Esophagus squamous epithelium (tissue), 5 donors: Measurements from ENCODE around the gene CSGALNACT2. TPM values are rescaled to one million over a fixed set of nuclear protein-coding genes. Genes with fewer than 3 reads are reported as not detected.

Source experiments
- DNase-seq: peaks from one replicate; lab custom pipeline; 2025; lab: John Stamatoyannopoulos, UW
- H3K27ac ChIP-seq, 4 donors: fragments of 200-600 bp; sonication (generic); one replicate each; pipeline ENCODE4 v1.5.1; 2016 to 2019; ENCODE audit warnings: mild to moderate bottlenecking in 1 of 4
- H3K27me3 ChIP-seq, 4 donors: fragments of 200-600 bp; sonication (generic); 1 replicate in 3 of 4; 2 replicates in 1 of 4; pipeline versions ENCODE4 v1.5.1 to v1.6.0; 2017 to 2021; ENCODE audit warnings: antibody characterized with exemption in 1 of 4
- H3K36me3 ChIP-seq, 3 donors: fragments of 200-600 bp; sonication (generic); one replicate each; pipeline ENCODE4 v1.5.1; 2016 to 2019
- H3K4me1 ChIP-seq, 3 donors: fragments of 200-600 bp; sonication (generic); one replicate each; pipeline ENCODE4 v1.5.1; 2017 to 2019
- H3K4me3 ChIP-seq, 4 donors: fragments of 200-600 bp; sonication (generic); 1 replicate in 3 of 4; 2 replicates in 1 of 4; pipeline ENCODE4 v1.5.1; 2016 to 2019; ENCODE audit warnings: mild to moderate bottlenecking in 2 of 4, moderate library complexity in 1 of 4
- H3K9me3 ChIP-seq, 3 donors: fragments of 200-600 bp; sonication (generic); one replicate each; pipeline ENCODE4 v1.5.1; 2016 to 2019
- POLR2A ChIP-seq, 4 donors: fragments of 450-650 bp; IDR thresholded peaks; one replicate each; pipeline ENCODE4 v1.6.1; 2017; ENCODE audit warnings: antibody characterized with exemption in 4 of 4, mild to moderate bottlenecking in 4 of 4, moderate library complexity in 3 of 4
- WGBS, 2 donors: methylation state at CpG; one replicate each; pipeline ENCODE4 v1.1.5; 2018; 5-methylcytosine and 5-hydroxymethylcytosine counted together
- intact Hi-C: fragments of 100-400 bp; cut with DNase I; formaldehyde crosslinking; loops from one replicate; pipeline ENCODE4 v1.15.0; 2022
- total RNA-seq, 4 donors: library from RNA; depleted of rRNA; stranded (reverse); fragments of >200 nt; gene quantifications; one replicate each; pipeline ENCODE4 v1.1.0, GENCODE V29; 2016
- TF ChIP-seq, protein P1 (sequence below), 6 experiments: fragments of 450-650 bp in 4 of 6; fragments of 200-600 bp in 2 of 6; sonication (generic) in 2 of 6; IDR thresholded peaks; one replicate each; pipeline ENCODE4 v1.5.1; 2016 to 2019; ENCODE audit warnings: antibody characterized with exemption in 6 of 6, mild to moderate bottlenecking in 4 of 6, moderate library complexity in 4 of 6
- donor health status: DM: yes; HTN: yes; CAD: no.

Gene CSGALNACT2
- total RNA-seq, 4 donors from 2014 or later: 2.8 to 18.5 (median 6.8) TPM

DNA sequence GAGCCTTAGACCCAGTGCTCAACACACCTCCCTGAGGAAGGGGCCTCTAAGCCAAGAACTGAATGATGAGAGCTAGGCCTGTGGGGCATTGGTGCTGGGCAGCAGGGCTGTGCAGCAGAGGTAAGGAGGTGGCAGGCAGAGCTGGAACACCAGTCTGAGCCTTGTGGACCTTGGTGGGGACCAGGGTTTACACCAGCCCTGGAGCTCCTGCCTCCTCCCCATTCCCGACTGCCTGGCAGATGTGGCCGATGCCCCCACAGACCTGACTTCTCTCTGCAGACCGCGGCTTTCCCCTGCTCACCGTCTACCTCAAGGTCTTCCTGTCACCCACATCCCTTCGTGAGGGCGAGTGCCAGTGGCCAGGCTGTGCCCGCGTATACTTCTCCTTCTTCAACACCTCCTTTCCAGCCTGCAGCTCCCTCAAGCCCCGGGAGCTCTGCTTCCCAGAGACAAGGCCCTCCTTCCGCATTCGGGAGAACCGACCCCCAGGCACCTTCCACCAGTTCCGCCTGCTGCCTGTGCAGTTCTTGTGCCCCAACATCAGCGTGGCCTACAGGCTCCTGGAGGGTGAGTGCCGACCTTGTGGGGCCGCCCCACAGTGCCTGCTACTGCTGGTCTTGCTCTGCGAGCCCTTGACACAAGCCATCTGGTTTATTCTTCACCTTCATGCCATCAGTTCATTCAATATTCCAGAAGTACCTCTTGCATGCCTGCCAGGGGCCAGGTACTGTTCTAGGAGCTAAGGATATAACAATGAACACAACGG is 36.0 kb upstream of the CSGALNACT2 start:
- Histone ChIP-seq H3K4me3 (no peak overlapping the region), H3K27me3 (peaks cover 0 to 59% (median 5%) of the 10 kb centered on the region in 4 donors), H3K27ac (no peak overlapping the region), H3K36me3 (no peaks in the 10 kb centered on the region), H3K4me1 (peaks cover 9 to 17% (median 13%) of the 10 kb centered on the region in 3 donors), H3K9me3 (no peaks in the 10 kb centered on the region)
- no peak for DNase-seq
- intact Hi-C loops: loop anchor here (5.0 kb wide), 1 partner anchor 230 kb away; no protein-coding TSS in a partner anchor
- WGBS, 2 donors: 69 to 82% methylated on average over 16 to 18 of the region's 19 CpGs
- TF ChIP-seq POLR2A (IDR thresholded peaks at IDR 0.05): no peak
- TF ChIP-seq, protein P1, sequence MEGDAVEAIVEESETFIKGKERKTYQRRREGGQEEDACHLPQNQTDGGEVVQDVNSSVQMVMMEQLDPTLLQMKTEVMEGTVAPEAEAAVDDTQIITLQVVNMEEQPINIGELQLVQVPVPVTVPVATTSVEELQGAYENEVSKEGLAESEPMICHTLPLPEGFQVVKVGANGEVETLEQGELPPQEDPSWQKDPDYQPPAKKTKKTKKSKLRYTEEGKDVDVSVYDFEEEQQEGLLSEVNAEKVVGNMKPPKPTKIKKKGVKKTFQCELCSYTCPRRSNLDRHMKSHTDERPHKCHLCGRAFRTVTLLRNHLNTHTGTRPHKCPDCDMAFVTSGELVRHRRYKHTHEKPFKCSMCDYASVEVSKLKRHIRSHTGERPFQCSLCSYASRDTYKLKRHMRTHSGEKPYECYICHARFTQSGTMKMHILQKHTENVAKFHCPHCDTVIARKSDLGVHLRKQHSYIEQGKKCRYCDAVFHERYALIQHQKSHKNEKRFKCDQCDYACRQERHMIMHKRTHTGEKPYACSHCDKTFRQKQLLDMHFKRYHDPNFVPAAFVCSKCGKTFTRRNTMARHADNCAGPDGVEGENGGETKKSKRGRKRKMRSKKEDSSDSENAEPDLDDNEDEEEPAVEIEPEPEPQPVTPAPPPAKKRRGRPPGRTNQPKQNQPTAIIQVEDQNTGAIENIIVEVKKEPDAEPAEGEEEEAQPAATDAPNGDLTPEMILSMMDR (IDR thresholded peaks at IDR 0.05): no peak

DNA sequence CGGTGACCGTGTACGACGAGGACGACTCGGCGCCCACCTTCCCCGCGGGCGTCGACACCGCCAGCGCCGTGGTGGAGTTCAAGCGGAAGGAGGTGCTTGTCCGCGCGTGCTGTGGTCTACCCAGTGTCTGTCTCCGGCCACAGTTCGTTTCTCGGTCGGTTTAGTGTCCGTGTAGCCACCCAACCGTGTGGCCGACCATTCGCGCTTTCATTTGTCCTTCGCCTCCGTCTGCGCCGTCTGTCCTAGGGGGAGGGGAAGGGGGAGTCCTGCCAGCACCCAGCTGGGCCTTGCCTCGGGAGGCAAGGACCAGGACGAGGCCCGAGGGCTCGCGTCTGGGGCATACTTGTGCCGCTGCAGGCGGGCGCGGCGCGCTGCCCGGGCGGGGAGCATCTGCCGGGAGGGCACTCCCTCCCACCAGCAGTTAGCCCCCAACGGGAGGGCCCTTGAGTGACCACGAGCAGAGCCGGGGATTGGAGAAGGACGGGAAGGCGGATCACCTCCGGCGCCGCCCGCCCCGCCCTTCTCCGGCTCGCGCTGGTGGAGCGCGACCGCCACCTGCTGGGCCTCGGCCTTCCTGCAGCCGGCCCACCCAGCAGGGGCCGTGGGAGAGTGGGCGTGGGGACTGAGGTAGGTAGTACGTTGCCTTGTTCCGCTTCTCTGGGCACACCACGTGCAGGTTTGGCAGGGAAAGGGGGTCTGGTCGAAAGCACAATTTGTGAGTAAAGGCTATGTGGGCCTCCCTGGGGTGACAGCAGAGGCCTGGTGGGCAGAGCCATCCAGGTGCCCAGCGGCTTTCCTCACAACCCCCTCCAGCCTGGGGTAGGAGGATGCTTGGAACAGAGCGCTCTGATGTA is 32.9 kb upstream of the CSGALNACT2 start:
- peaks cover 0 to 49% (median 5%) of the 10 kb centered on the region in 4 donors for H3K27me3 ChIP-seq
- peak; percentile 10 for DNase-seq
- H3K27ac ChIP-seq: peak overlapping the region in 1 of 4 donors; percentile 18
- no peaks in the 10 kb centered on the region for H3K36me3 ChIP-seq
- no peak for TF ChIP-seq POLR2A (IDR thresholded peaks at IDR 0.05)
- TF ChIP-seq, protein P1 (IDR thresholded peaks at IDR 0.05): peak; percentile 94 to 100 (median 98)
- H3K9me3 ChIP-seq: no peaks in the 10 kb centered on the region
- peak overlapping the region; percentile 36 to 76 (median 50) for H3K4me3 ChIP-seq
- intact Hi-C loops: no loop called here
- 5% methylated on average over 14 of the region's 71 CpGs; no CpG with 5 or more reads in 1 of the 2 donors for WGBS, 2 donors
- peaks cover 9 to 29% (median 23%) of the 10 kb centered on the region in 3 donors for H3K4me1 ChIP-seq

DNA sequence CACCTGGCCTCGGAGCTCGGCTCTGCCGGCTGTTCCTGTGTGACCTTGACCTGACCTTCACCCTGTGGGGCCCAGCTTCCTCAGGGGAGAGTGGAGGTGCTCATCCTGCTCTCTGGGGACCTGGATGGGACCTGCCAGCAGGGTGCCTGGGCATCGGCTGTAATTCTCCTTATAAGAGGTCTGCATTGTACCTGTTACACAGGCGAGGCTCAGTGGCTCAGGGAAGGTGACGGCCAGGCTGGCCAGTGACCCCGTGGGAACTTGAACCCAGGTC is 32.4 kb upstream of the CSGALNACT2 start:
- Histone ChIP-seq H3K4me1 (peaks cover 9 to 34% (median 28%) of the 10 kb centered on the region in 3 donors), H3K36me3 (no peaks in the 10 kb centered on the region), H3K9me3 (no peaks in the 10 kb centered on the region), H3K27me3 (peaks cover 0 to 43% (median 5%) of the 10 kb centered on the region in 4 donors), H3K4me3 (peak overlapping the region in 1 of 4 donors; percentile 76), H3K27ac (no peak overlapping the region)
- TF ChIP-seq POLR2A (IDR thresholded peaks at IDR 0.05): no peak
- TF ChIP-seq, protein P1 (IDR thresholded peaks at IDR 0.05): no peak
- WGBS, 2 donors: 5 to 30% methylated on average over 2 to 3 of the region's 7 CpGs
- intact Hi-C loops: no loop called here
- DNase-seq: no peak

DNA sequence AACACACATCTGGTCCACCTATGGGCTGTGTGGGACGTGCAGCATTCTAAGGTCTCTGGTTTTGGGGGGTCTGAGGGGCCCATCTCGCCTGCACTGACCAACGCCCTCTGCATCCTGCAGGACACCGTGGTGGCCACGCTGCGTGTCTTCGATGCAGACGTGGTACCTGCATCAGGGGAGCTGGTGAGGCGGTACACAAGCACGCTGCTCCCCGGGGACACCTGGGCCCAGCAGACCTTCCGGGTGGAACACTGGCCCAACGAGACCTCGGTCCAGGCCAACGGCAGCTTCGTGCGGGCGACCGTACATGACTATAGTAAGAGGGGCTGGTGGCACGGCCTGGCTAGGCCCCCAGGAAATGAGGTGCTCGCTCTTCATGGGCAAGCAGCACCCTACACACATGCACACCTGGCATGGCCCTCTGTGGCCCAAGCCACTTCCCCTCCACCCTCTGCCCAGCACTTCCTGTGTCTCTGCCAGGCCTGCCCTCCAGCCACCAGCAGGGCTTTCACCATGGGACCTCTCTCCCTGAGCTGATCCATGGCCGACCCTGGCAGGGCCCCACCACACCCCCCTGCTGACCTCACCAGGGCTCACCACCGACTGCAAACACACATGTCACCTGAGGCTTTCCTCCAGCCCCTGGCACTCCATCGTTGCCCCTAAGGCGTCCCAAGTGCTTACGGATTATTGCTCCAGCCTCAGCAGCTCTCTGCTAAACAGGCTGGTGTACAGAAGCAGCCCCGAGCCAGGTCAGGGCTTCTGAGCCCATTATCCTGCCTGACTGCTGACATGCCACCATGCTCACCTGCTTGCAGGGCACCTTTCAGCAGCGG is 31.8 kb upstream of the CSGALNACT2 start:
- Histone ChIP-seq H3K4me1 (peaks cover 9 to 40% (median 31%) of the 10 kb centered on the region in 3 donors), H3K27me3 (peaks cover 0 to 38% (median 5%) of the 10 kb centered on the region in 4 donors), H3K9me3 (no peaks in the 10 kb centered on the region), H3K27ac (no peak overlapping the region), H3K4me3 (no peak overlapping the region), H3K36me3 (no peaks in the 10 kb centered on the region)
- DNase-seq: no peak
- 68 to 79% methylated on average over 8 to 18 of the region's 28 CpGs for WGBS, 2 donors
- no peak for TF ChIP-seq POLR2A (IDR thresholded peaks at IDR 0.05)
- TF ChIP-seq, protein P1 (IDR thresholded peaks at IDR 0.05): no peak
- intact Hi-C loops: no loop called here
